IMR-90 (cell line): Measurements from ENCODE around the gene FAS.

Experiments
- BHLHE40 ChIP-seq: fragments of 150-350 bp; IDR thresholded peaks from 2 replicates; pipeline ENCODE4 v1.6.1; 2016; ENCODE audit warnings: mild to moderate bottlenecking, low read depth, low read length
- CTCF ChIP-seq: conservative IDR thresholded peaks from 2 replicates; pipeline ENCODE4 v1.5.1; 2012; ENCODE audit warnings: mild to moderate bottlenecking, low read depth, low read length, improper control_type of control experiment
- ELK1 ChIP-seq: fragments of 150-350 bp; IDR thresholded peaks from 2 replicates; pipeline ENCODE4 v1.6.1; 2016; ENCODE audit warnings: low read depth, mild to moderate bottlenecking, low read length, moderate library complexity, borderline replicate concordance
- FOS ChIP-seq: fragments of 150-350 bp; IDR thresholded peaks from 2 replicates; pipeline ENCODE4 v1.6.1; 2016; ENCODE audit warnings: low read depth, low read length
- MAFK ChIP-seq: IDR thresholded peaks from 2 replicates; pipeline ENCODE4 v1.6.1; 2012; ENCODE audit warnings: low read depth, low read length, improper control_type of control experiment
- MAZ ChIP-seq: IDR thresholded peaks from 2 replicates; pipeline ENCODE4 v1.6.1; 2012; ENCODE audit warnings: low read depth, mild to moderate bottlenecking, low read length, improper control_type of control experiment, moderate library complexity, borderline replicate concordance
- MXI1 ChIP-seq: IDR thresholded peaks from 2 replicates; pipeline ENCODE4 v1.6.1; 2012; ENCODE audit warnings: low read depth, mild to moderate bottlenecking, low read length, moderate library complexity, borderline replicate concordance
- POLR2A ChIP-seq: IDR thresholded peaks from 2 replicates; pipeline ENCODE4 v1.6.1; 2012; ENCODE audit warnings: mild to moderate bottlenecking, low read depth, low read length
- RAD21 ChIP-seq: IDR thresholded peaks from 2 replicates; pipeline ENCODE4 v1.6.1; 2012; ENCODE audit warnings: low read length, improper control_type of control experiment
- RFX5 ChIP-seq: IDR thresholded peaks from 2 replicates; pipeline ENCODE4 v1.8.0; 2012; ENCODE audit warnings: low read depth, mild to moderate bottlenecking, low read length, moderate library complexity

- TF ChIP-seq MAFK = no peak
- TF ChIP-seq CTCF = no peak
- TF ChIP-seq POLR2A = no peak
- TF ChIP-seq MXI1 = no peak
- no peak for TF ChIP-seq RAD21
- no peak for TF ChIP-seq RFX5
- no peak for TF ChIP-seq MAZ
- no peak for TF ChIP-seq FOS
- no peak for TF ChIP-seq ELK1
- no peak for TF ChIP-seq BHLHE40
Observed at GRCh38 chr10:88958721-88959120, 31.9 kb upstream of the FAS start.
